DND-41 (cell line): ENCODE data around the gene LCAT.

Experiments used
- CTCF ChIP-seq: IDR thresholded peaks from 2 replicates; pipeline ENCODE4 v1.5.1; 2012; ENCODE audit warnings: borderline replicate concordance, low read length, moderate library complexity, mild to moderate bottlenecking; ENCODE audit not compliant: poor library complexity, severe bottlenecking; ENCODE audit errors: extremely low read depth
- EZH2 ChIP-seq: IDR thresholded peaks from 3 replicates; pipeline ENCODE4 v1.6.1; 2012; ENCODE audit warnings: borderline replicate concordance, low read depth, mild to moderate bottlenecking, moderate library complexity, low read length, inconsistent platforms; ENCODE audit not compliant: severe bottlenecking

GRCh38 chr16:67948015-67948414 is 4.1 kb upstream of the LCAT start:
- no peak for TF ChIP-seq CTCF
- no peak for TF ChIP-seq EZH2
